Measurements from ENCODE around the gene EPHA6. TPM values are rescaled to one million over a fixed set of nuclear protein-coding genes. Genes with fewer than 3 reads are reported as not detected.

EPHA6 gene
- total RNA-seq, 2 experiments from 2014 or later = not detected

- ChIA-PET POLR2A (no interaction called here), CTCF (no interaction called here)
- H3K9me3 Mint-ChIP-seq = peaks cover 2% of the 10 kb centered on the region
- H3K4me3 ChIP-seq (ENCODE audit: low read length) = no peak overlapping the region
- DNase-seq (no peak), ATAC-seq (ENCODE audit: poor library complexity) (no peak)
- H3K4me3 Mint-ChIP-seq = no peak overlapping the region
- no peak for TF ChIP-seq CTCF (IDR thresholded peaks at IDR 0.05)
- H3K27ac ChIP-seq (ENCODE audit: low read depth in 1 of 2, low read length in 2 of 2) = no peak overlapping the region
- H3K4me1 Mint-ChIP-seq (ENCODE audit: low read depth) = no peaks in the 10 kb centered on the region
- H3K27ac Mint-ChIP-seq = no peak overlapping the region
- intact Hi-C loops (cut with DNase I, micrococcal nuclease) = no loop called here
- no peaks in the 10 kb centered on the region for H3K36me3 Mint-ChIP-seq (ENCODE audit: low read depth)
- H3K4me1 ChIP-seq (ENCODE audit: insufficient read depth, low read length) = no peaks in the 10 kb centered on the region
- no peaks in the 10 kb centered on the region for H3K27me3 ChIP-seq (ENCODE audit: control insufficient read depth in 1 of 2, insufficient read depth in 2 of 2, low read length in 2 of 2)
- H3K27me3 Mint-ChIP-seq = no peaks in the 10 kb centered on the region
- H3K9me3 ChIP-seq (ENCODE audit: control insufficient read depth in 1 of 2, insufficient read depth in 1 of 2, low read length in 2 of 2) = no peaks in the 10 kb centered on the region
- H3K36me3 ChIP-seq (ENCODE audit: insufficient read depth, low read length) = no peaks in the 10 kb centered on the region
Observed at GRCh38 chr3:97485206-97485605, 670.8 kb downstream of the EPHA6 start.

GRCh38 chr3:97487587-97487986 is 673.2 kb downstream of the EPHA6 start:
- Mint-ChIP-seq H3K36me3 (ENCODE audit: low read depth) (no peaks in the 10 kb centered on the region), H3K27ac (no peak overlapping the region), H3K9me3 (peaks cover 2% of the 10 kb centered on the region), H3K4me3 (no peak overlapping the region), H3K4me1 (ENCODE audit: low read depth) (no peaks in the 10 kb centered on the region), H3K27me3 (no peaks in the 10 kb centered on the region)
- Histone ChIP-seq H3K4me3 (ENCODE audit: low read length) (no peak overlapping the region), H3K36me3 (ENCODE audit: insufficient read depth, low read length) (no peaks in the 10 kb centered on the region), H3K27ac (ENCODE audit: low read depth in 1 of 2, low read length in 2 of 2) (no peak overlapping the region), H3K27me3 (ENCODE audit: control insufficient read depth in 1 of 2, insufficient read depth in 2 of 2, low read length in 2 of 2) (no peaks in the 10 kb centered on the region), H3K9me3 (ENCODE audit: control insufficient read depth in 1 of 2, insufficient read depth in 1 of 2, low read length in 2 of 2) (no peaks in the 10 kb centered on the region), H3K4me1 (ENCODE audit: insufficient read depth, low read length) (no peaks in the 10 kb centered on the region)
- intact Hi-C loops (cut with DNase I, micrococcal nuclease) = no loop called here
- no peak for TF ChIP-seq CTCF (IDR thresholded peaks at IDR 0.05)
- ATAC-seq (ENCODE audit: poor library complexity) (no peak), DNase-seq (no peak)
- POLR2A ChIA-PET = no interaction called here
- CTCF ChIA-PET = no interaction called here

GRCh38 chr3:97488741-97489140 is 674.3 kb downstream of the EPHA6 start:
- Mint-ChIP-seq H3K27ac (no peak overlapping the region), H3K9me3 (peaks cover 2% of the 10 kb centered on the region), H3K27me3 (no peaks in the 10 kb centered on the region), H3K36me3 (ENCODE audit: low read depth) (no peaks in the 10 kb centered on the region), H3K4me3 (no peak overlapping the region), H3K4me1 (ENCODE audit: low read depth) (no peaks in the 10 kb centered on the region)
- no peak for TF ChIP-seq CTCF (IDR thresholded peaks at IDR 0.05)
- intact Hi-C loops (cut with DNase I, micrococcal nuclease) = no loop called here
- Histone ChIP-seq H3K27ac (ENCODE audit: low read depth in 1 of 2, low read length in 2 of 2) (no peak overlapping the region), H3K36me3 (ENCODE audit: insufficient read depth, low read length) (no peaks in the 10 kb centered on the region), H3K9me3 (ENCODE audit: control insufficient read depth in 1 of 2, insufficient read depth in 1 of 2, low read length in 2 of 2) (no peaks in the 10 kb centered on the region), H3K4me3 (ENCODE audit: low read length) (no peak overlapping the region), H3K4me1 (ENCODE audit: insufficient read depth, low read length) (no peaks in the 10 kb centered on the region), H3K27me3 (ENCODE audit: control insufficient read depth in 1 of 2, insufficient read depth in 2 of 2, low read length in 2 of 2) (no peaks in the 10 kb centered on the region)
- ChIA-PET CTCF (no interaction called here), POLR2A (no interaction called here)
- no peak for DNase-seq
- ATAC-seq (ENCODE audit: poor library complexity) = no peak
